Activated naive CD4-positive, alpha-beta T cell treated with Interleukin-2 at 50 U/mL for 16 hours (primary cell): ENCODE measurements around the gene MAP3K8.

ENCODE experiments used
- DNase-seq: peaks from one replicate; pipeline ENCODE4 v3.0.0-alpha.2; 2020

The MAP3K8 gene

DNA sequence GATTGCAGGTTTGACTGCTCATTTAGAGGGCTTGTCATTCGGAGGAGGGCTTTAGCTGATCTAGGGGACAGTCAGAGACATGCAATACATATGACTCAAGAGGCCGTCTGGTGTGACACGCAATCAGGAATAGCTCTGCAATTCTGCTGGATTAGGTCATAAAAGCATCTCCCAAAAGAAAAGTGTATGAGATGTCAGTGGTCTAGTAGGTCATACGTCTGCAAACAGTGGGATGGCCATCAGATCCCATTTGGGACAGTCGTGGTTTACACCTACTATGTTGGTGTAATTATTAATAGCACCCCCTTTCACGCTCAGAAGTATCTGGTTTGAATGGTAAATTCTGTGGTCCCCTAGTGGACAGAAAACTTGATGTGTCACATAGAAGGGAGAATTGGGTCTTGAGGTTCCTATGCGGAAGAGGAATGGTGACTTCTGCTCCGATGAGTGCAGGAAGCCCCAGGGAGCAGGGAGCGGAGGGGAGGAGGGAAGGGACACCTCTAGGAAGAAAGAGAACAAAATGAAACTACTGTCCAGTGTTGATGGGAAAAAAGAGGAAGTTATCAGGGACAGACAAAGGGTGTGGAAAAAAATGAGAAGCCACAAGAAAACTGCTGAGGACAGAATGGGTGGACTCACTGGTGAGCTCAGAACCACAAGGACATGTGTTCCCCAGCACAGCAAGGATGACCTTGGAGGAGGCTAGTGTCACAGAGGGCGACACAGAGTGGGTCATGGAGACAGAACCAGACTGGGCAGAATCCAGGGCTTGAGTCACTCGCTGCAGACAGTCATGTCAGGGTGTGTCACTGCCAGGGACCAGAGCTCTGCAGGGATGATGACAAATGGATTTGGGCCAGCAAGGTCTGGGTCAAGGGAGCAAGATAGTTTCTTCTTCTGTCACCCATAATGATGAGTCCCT is 59.9 kb downstream of the MAP3K8 start:
- DNase-seq: no peak

- DNase-seq: no peak
Observed at GRCh38 chr10:30494558-30494957, 60.6 kb downstream of the MAP3K8 start.

DNA sequence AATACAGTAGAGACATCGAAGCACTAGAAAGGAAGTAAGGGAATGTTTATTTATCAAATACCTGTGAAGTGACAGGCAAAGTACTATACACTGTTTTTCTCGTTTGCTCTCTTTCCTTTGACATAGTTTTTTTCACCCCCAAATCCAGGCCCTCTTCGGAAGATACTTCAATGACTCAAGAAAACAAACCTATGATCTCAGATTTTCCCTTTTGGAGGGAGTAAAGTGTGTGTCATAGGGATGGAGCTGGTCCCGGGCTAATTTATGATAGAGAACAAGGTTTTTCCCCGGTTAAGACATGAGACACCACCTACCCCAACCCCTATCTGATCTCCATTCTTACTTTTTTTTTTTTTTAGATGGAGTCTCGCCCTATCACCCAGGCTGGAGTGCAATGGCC is 61.7 kb downstream of the MAP3K8 start:
- no peak for DNase-seq

- no peak for DNase-seq
Observed at GRCh38 chr10:30499816-30500215, 65.8 kb downstream of the MAP3K8 start.

DNA sequence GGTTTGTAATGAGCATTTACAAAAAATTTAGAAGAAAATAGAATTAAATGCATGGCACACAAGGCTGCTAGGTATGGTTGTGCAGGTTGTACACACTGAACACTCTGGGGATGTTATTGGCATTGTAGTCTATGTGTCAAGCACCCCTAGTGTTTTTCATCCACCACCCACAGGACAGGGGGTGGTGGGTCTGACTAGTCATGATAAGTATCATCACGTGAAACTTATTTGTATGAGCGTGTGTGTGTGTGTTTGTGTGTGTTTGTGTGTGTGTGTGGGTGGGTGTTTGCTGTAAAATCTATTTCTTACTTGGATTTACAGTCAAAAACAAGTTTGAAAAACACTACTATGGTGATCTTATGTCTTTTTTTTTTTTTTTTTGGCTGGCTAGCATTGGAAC is 66.5 kb downstream of the MAP3K8 start:
- peak; percentile 6 for DNase-seq

DNA sequence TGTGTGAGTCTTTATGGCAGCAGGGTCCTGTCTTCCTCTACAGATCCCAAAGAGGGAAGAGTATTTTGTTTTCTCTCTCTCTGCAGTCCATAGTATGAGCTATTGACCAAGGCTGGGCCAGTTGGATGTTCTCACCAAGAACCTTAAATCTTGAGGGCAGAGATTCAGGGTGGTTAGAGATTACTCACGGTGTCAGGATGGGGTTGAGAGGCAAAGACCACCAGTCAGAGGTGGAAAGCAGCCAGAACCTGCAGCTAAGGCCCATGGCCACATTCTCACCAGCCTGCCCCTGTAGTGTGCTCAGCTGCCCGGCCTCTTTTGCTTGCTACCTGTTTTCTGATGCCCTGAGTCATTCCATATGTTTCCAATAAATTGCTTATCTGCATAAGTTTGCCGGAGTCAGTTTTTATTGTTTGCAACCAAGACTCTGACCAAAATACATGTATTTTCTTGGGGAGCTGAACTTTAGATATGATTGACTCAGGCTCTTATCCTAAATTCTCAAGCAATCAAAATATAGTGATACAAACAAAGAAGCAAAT is 67.0 kb downstream of the MAP3K8 start:
- DNase-seq: no peak

GRCh38 chr10:30502266-30503060 is 68.5 kb downstream of the MAP3K8 start:
- DNase-seq: no peak

DNA sequence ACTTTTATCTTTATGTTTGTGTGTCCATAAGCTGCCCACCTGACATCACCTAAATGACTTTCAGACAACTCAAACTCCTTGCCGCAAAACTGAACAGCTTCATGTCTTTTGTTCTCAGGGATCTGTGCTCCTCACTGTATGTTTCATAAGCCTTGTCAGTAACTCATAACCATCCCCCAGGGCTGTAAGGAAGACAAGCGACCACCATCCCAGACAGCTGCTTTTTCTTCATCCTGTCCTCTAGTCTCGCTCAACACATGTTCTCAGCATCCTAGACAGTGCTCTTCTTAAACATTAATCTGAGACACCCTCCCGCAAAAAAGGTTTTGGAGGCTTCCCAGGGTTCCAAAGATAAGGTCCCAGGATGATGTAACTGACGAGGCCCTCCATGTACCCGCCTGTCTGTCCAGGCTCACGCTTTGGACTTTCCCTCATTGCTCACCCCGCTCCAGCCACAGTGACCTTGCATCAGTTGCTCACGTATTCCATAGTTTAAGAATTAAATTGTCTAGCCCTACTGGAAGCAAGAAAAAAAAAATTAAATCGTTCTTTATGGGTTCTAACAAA is 69.8 kb downstream of the MAP3K8 start:
- no peak for DNase-seq

- no peak for DNase-seq
Observed at GRCh38 chr10:30505543-30506298, 71.7 kb downstream of the MAP3K8 start.

- no peak for DNase-seq
Observed at GRCh38 chr10:30509508-30509907, 75.5 kb downstream of the MAP3K8 start.

GRCh38 chr10:30510184-30510931 is 76.4 kb downstream of the MAP3K8 start:
- DNase-seq: peak; percentile 45

DNA sequence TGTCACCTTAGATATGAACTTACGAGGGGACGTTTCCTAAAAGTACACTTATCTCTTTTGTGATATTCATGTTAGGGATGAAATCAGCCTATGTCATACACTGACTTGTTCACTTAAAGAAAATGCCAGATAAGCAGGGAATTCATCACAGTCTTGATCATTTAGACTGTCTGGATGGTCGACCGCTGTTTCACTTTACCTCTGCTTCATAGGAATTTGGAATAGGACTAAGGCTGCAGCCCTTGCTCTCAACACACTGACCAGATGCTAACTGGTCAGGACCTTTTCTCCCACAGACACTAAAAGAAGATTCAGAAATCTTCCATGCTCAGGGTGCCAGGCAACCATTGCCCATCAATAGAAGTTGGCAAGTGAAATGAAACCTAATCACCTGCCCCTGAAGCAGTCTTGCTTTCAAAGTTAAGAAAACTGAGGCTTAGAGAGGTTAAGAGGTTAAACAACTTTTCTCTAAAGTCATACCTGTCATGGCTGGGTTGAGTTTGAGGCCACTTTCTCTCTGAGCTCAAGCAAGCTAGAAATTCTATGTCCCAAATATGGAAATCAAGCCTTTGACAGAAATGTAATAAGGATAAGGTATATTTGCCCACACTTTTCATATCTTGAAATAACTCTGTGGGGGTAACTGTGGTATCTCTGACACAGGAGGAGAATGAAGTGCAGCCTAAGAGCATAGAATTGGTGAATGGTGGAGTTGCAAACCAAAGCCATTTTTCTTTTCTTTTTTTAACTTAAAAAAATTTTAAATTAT is 77.1 kb downstream of the MAP3K8 start:
- no peak for DNase-seq
